ENCODE results near the gene MED12L. TPM values are rescaled to one million over a fixed set of nuclear protein-coding genes. Genes with fewer than 3 reads are reported as not detected.

The MED12L gene
- total RNA-seq, 3 donors from 2014 or later: 0.48 to 1.6 (median 1.6) TPM

DNA sequence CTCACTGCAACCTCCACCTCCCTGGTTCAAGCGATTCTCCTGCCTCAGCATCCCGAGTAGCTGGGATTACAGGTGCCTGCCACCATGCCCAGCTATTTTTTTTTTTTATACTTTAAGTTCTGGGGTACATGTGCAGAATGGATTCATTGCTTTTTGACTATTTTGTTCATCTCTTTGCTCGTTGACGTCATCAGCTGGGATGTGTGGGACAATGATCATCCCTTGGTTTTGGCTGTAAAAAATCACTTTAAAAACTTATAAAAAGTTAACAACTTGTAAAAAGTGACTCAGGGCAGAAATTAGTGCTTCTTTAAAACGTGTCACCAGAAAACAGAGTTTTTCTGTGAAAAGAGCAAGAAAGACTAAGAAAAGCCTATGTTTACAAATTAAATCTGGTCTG, 337.6 kb downstream of the MED12L start:
- no peaks in the 10 kb centered on the region for H3K4me1 ChIP-seq
- intact Hi-C loops (cut with DNase I; ENCODE audit: low total_unique reads): loop anchor here (5.0 to 10.0 kb wide), 2 partner anchors 811 to 1118 kb away; no protein-coding TSS in a partner anchor
- no peaks in the 10 kb centered on the region for H3K27me3 ChIP-seq
- H3K27ac ChIP-seq: no peak overlapping the region
- no peak for DNase-seq (ENCODE audit: low spot score in 2 of 2)
- no peaks in the 10 kb centered on the region for H3K36me3 ChIP-seq
- TF ChIP-seq, protein P1, sequence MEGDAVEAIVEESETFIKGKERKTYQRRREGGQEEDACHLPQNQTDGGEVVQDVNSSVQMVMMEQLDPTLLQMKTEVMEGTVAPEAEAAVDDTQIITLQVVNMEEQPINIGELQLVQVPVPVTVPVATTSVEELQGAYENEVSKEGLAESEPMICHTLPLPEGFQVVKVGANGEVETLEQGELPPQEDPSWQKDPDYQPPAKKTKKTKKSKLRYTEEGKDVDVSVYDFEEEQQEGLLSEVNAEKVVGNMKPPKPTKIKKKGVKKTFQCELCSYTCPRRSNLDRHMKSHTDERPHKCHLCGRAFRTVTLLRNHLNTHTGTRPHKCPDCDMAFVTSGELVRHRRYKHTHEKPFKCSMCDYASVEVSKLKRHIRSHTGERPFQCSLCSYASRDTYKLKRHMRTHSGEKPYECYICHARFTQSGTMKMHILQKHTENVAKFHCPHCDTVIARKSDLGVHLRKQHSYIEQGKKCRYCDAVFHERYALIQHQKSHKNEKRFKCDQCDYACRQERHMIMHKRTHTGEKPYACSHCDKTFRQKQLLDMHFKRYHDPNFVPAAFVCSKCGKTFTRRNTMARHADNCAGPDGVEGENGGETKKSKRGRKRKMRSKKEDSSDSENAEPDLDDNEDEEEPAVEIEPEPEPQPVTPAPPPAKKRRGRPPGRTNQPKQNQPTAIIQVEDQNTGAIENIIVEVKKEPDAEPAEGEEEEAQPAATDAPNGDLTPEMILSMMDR (IDR thresholded peaks at IDR 0.05): no peak
- no peak for TF ChIP-seq POLR2AphosphoS5 (IDR thresholded peaks at IDR 0.05)
- no peak for TF ChIP-seq POLR2A (IDR thresholded peaks at IDR 0.05)
- H3K9me3 ChIP-seq: no peaks in the 10 kb centered on the region
- H3K4me3 ChIP-seq: no peak overlapping the region

GRCh38 chr3:151425627-151426340, 340.3 kb downstream of the MED12L start:
- H3K36me3 ChIP-seq: no peaks in the 10 kb centered on the region
- H3K27me3 ChIP-seq: no peaks in the 10 kb centered on the region
- intact Hi-C loops (cut with DNase I; ENCODE audit: low total_unique reads): loop anchor here (10.0 kb wide), 1 partner anchor 1121 kb away; no protein-coding TSS in a partner anchor
- H3K27ac ChIP-seq: no peak overlapping the region
- no peaks in the 10 kb centered on the region for H3K4me1 ChIP-seq
- H3K4me3 ChIP-seq: no peak overlapping the region
- DNase-seq (ENCODE audit: low spot score in 2 of 2): no peak
- TF ChIP-seq POLR2A (IDR thresholded peaks at IDR 0.05): no peak
- TF ChIP-seq, protein P1 (IDR thresholded peaks at IDR 0.05): no peak
- no peak for TF ChIP-seq POLR2AphosphoS5 (IDR thresholded peaks at IDR 0.05)
- H3K9me3 ChIP-seq: no peaks in the 10 kb centered on the region

DNA sequence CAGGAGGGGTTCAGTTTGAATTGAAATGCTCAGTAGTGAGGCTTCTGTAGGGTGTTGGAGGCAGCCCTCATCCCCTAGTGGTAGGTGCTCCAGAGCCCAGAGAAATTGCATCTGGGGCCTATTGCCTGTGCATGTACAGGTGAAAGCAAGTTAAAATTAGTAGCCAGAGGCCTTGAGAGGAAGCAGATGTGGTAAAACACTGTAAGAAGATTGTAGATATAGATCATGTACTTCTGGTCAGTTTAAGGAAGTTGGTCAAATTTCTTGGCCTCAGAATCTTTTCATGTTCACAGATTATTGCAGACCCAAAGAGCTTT, 340.8 kb downstream of the MED12L start:
- Histone ChIP-seq H3K4me1 (no peaks in the 10 kb centered on the region), H3K9me3 (no peaks in the 10 kb centered on the region), H3K27me3 (no peaks in the 10 kb centered on the region), H3K27ac (no peak overlapping the region), H3K36me3 (no peaks in the 10 kb centered on the region), H3K4me3 (no peak overlapping the region)
- no peak for DNase-seq (ENCODE audit: low spot score in 2 of 2)
- intact Hi-C loops (cut with DNase I; ENCODE audit: low total_unique reads): loop anchor here (10.0 kb wide), 1 partner anchor 1121 kb away; no protein-coding TSS in a partner anchor
- TF ChIP-seq POLR2A (IDR thresholded peaks at IDR 0.05) (no peak), POLR2AphosphoS5 (IDR thresholded peaks at IDR 0.05) (no peak)
- TF ChIP-seq, protein P1 (IDR thresholded peaks at IDR 0.05): no peak

DNA sequence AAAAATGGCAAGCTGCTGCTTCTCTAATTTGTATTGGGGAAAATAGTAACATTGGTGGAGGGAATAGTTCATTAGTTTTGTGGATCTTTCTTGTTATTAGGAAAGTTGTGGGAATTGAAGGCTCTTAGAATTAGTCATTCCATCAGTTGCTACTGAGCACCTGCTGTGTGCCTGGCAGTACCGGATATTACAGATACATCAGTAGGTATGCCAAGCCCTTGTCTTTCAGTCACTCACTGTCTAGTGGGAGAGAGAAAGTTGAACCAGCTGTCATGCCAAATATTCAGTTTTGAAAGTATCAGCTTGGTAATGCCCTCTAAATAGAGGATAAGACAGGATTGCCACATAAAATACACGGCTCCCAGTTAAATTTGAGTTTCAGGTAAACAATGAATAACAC, 342.9 kb downstream of the MED12L start:
- DNase-seq (ENCODE audit: low spot score in 2 of 2): no peak
- no peaks in the 10 kb centered on the region for H3K4me1 ChIP-seq
- intact Hi-C loops (cut with DNase I; ENCODE audit: low total_unique reads): loop anchor here (10.0 kb wide), 1 partner anchor 1124 kb away; no protein-coding TSS in a partner anchor
- H3K27me3 ChIP-seq: no peaks in the 10 kb centered on the region
- H3K27ac ChIP-seq: no peak overlapping the region
- no peaks in the 10 kb centered on the region for H3K9me3 ChIP-seq
- no peak overlapping the region for H3K4me3 ChIP-seq
- no peaks in the 10 kb centered on the region for H3K36me3 ChIP-seq
- TF ChIP-seq POLR2AphosphoS5 (IDR thresholded peaks at IDR 0.05) (no peak), POLR2A (IDR thresholded peaks at IDR 0.05) (no peak)
- TF ChIP-seq, protein P1 (IDR thresholded peaks at IDR 0.05): no peak

DNA sequence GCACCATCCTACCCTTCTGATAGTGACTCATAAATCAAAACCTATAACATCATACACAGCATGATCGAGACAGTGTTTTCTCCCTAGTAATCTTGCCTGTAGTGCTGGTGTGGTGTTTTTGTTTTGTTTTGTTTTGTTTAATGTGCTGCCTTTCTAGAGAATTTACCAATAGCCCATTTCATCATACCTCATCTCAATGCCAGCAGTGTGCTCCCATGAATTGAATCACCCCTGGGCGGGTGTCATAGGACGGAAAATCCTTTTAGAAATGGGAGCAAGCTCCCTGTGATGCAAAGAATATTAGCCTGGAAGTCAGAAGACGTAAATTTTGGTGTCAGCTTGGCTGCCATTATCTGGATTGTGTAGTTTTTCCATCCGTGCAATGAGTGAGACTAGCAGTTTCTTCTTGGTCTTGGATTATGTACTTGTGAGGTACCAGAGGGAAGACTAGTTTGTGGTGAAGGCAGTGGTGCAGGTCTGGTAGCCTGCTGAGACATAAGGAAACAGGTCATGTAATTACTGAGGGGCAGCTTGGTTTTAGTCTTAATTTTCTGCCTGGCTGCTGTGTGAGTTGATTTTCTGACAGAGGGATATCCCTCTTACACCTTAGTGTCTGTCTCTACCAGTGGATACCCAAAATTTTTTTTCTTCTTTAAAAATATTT, 345.5 kb downstream of the MED12L start:
- TF ChIP-seq POLR2AphosphoS5 (IDR thresholded peaks at IDR 0.05) (no peak), POLR2A (IDR thresholded peaks at IDR 0.05) (no peak)
- TF ChIP-seq, protein P1 (IDR thresholded peaks at IDR 0.05): no peak
- intact Hi-C loops (cut with DNase I; ENCODE audit: low total_unique reads): no loop called here

More for the DNA sequence above, 345.5 kb downstream of the MED12L start:
- no peak for DNase-seq (ENCODE audit: low spot score in 2 of 2)
- no peaks in the 10 kb centered on the region for H3K4me1 ChIP-seq
- no peak overlapping the region for H3K27ac ChIP-seq
- H3K36me3 ChIP-seq: no peaks in the 10 kb centered on the region
- no peaks in the 10 kb centered on the region for H3K9me3 ChIP-seq
- no peaks in the 10 kb centered on the region for H3K27me3 ChIP-seq
- no peak overlapping the region for H3K4me3 ChIP-seq

All from breast epithelium (tissue), 4 donors.